ENCODE measurements around the gene GPR160.

The GPR160 gene

DNA sequence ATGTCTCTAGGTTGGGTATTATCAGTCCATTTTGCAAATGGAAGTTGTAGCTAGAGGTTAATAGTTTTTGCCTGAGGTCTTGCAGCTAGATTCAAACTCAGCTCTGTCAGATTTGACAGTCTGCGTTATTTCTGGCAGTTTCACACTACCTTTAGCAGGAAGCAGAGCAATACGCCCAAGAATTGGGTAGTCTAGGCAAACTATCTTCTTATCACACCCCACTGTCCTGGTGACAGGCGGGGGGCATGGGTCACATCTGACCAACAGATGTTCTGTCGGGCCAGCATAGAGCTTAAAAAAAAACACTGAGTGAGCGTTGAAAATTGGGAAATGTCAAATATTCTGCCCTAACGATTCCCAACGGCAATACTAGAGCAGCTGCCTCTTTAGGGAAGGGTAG lies 5.7 kb downstream of the GPR160 start:
- CTCF ChIA-PET: interaction anchor here (0.6 kb wide), 1 partner anchor 1091 kb away, joined by 3 read pairs; no protein-coding TSS in a partner anchor
- no peak for DNase-seq (ENCODE audit: low spot score)
- H3K27ac ChIP-seq: no peak overlapping the region
- no peak for TF ChIP-seq CTCF (conservative IDR thresholded peaks at IDR 0.05; ENCODE audit: low read depth)
- POLR2A ChIA-PET (ENCODE audit: low non-redundant PET): no interaction called here

- no peak overlapping the region for H3K27ac ChIP-seq
- no peak for TF ChIP-seq CTCF (conservative IDR thresholded peaks at IDR 0.05; ENCODE audit: low read depth)
- DNase-seq (ENCODE audit: low spot score): no peak
- ChIA-PET CTCF (no interaction called here), POLR2A (ENCODE audit: low non-redundant PET) (no interaction called here)
Measured at GRCh38 chr3:170044271-170044670, 6.5 kb downstream of the GPR160 start.

DNA sequence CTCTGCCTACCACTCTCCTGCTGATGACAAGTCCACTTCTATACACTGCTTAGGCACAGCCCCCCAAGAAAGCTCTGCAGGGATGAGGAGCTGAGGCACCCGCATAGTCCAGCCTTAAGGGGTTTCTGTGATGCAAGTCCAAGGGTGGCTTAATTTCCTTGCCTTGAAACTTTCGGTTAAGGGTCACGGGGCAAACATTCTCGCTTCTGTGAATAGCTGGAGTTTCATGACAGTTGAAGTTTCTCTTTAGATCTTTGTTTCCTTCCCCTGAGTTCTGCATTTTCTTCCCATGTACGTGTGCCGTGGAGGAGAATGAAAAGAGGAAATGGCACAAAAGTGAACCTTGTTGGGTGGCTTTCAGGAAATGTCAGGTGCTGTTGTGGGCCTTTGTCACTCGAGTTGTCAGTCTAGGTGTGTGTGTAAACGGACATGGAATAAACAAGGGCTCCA lies 7.0 kb downstream of the GPR160 start:
- no peak overlapping the region for H3K27ac ChIP-seq
- TF ChIP-seq CTCF (conservative IDR thresholded peaks at IDR 0.05; ENCODE audit: low read depth): no peak
- DNase-seq (ENCODE audit: low spot score): no peak
- POLR2A ChIA-PET (ENCODE audit: low non-redundant PET): no interaction called here
- CTCF ChIA-PET: interaction anchor here (1.3 kb wide), 1 partner anchor 10 kb away, joined by 5 read pairs; no protein-coding TSS in a partner anchor

DNA sequence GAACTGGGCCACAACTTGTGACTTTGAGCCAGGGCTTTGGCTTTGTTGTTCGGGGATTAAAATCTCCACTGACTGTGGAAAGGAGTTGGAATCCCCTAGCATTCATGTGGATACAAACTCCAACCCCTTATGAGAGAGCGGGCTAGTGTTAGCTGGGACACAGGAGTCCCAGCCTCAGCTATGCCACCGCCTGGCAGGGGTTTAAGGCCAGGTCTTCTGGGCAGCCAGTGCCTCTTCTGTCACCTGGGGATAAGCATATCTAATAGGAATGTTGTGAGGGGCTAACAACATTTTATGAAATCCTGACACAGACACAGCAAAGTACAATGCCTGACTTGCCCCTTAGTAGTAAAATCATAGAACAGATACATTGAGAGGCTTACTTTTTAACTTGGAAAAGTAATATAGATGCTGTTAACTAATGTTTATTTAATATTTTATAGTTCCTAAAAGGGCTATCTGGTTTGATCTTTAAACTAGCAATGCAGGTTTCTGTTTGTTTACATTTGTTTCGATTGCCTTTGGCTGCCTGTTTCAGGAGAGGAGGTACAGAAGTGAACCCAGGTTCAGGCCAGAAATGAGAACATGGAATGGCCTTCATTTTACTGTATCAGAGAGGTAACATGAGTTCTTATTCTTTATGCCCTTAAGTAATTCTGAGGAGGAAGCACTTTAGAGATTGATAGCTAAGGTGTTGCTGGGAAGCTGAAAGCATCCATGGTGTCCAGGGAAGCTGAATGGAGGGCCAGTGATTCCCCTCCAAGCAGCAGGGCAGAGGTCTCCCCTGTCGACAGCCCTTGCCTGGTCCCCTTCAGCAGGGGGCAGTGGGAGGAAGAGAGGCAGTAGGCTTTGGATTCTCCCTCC lies 8.7 kb downstream of the GPR160 start:
- no peak overlapping the region for H3K27ac ChIP-seq
- no peak for DNase-seq (ENCODE audit: low spot score)
- no peak for TF ChIP-seq CTCF (conservative IDR thresholded peaks at IDR 0.05; ENCODE audit: low read depth)
- POLR2A ChIA-PET (ENCODE audit: low non-redundant PET): no interaction called here
- CTCF ChIA-PET: interaction anchor here (1.3 kb wide), 1 partner anchor 12 kb away, joined by 5 read pairs; no protein-coding TSS in a partner anchor

DNA sequence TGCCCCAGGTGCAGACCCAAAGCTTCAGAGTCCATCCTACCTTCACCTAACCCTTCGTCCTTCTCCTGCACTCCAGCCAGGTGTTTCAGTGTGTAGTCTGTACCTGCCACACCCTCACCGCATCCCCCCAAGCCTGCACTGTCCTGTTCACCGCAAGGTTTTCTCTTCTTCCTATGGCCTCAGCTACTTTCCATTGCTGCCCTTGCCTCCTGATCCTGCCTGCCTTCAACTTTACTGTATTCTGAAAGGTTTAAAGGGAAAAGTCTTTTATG lies 9.3 kb downstream of the GPR160 start:
- no peak overlapping the region for H3K27ac ChIP-seq
- POLR2A ChIA-PET (ENCODE audit: low non-redundant PET): no interaction called here
- CTCF ChIA-PET: no interaction called here
- no peak for DNase-seq (ENCODE audit: low spot score)
- no peak for TF ChIP-seq CTCF (conservative IDR thresholded peaks at IDR 0.05; ENCODE audit: low read depth)

GRCh38 chr3:170049146-170050000 lies 11.6 kb downstream of the GPR160 start:
- ChIA-PET CTCF (interaction anchor here (0.5 to 0.7 kb wide), 2 partner anchors 9 to 44 kb away, joined by 3 to 8 read pairs; no protein-coding TSS in a partner anchor), POLR2A (ENCODE audit: low non-redundant PET) (no interaction called here)
- H3K27ac ChIP-seq: no peak overlapping the region
- no peak for DNase-seq (ENCODE audit: low spot score)
- no peak for TF ChIP-seq CTCF (conservative IDR thresholded peaks at IDR 0.05; ENCODE audit: low read depth)

Measured in RWPE1 (cell line).